Prostate gland (tissue), 2 donors: ENCODE measurements around the gene STK38L.

Experiments used
- POLR2AphosphoS5 ChIP-seq: sonication (generic); formaldehyde crosslinking; IDR thresholded peaks from one replicate; pipeline ENCODE4 v1.6.1; 2017; ENCODE audit warnings: antibody characterized with exemption
- TF ChIP-seq, protein P1 (sequence below), 4 experiments: fragments of 200-600 bp in 2 of 4; fragments of 450-650 bp in 2 of 4; sonication (generic) in 2 of 4; IDR thresholded peaks; 1 replicate in 3 of 4; 2 replicates in 1 of 4; pipeline ENCODE4 v1.5.1; 2016 to 2019; ENCODE audit warnings: antibody characterized with exemption in 4 of 4, mild to moderate bottlenecking in 2 of 4, moderate library complexity in 2 of 4

DNA sequence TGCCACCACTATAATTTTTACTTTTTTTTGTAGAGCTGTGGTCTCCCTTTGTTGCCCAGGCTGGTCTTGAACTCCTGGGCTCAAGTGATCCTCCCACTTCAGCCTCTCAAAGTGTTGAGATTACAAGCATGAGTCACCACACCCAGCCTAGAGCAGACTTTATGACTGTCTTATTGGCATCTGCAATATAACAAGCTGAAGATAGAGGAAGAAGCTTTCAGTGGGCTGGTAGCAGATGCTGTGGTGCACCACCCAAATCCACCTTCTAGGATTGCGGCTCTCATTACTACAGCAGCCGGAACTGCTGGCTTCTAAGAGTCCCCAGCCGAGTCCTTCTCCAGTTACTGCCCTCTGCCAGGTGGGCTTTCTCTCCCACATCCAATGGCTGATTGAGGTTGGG, 7.6 kb upstream of the STK38L start:
- TF ChIP-seq POLR2AphosphoS5: no peak
- TF ChIP-seq, protein P1, sequence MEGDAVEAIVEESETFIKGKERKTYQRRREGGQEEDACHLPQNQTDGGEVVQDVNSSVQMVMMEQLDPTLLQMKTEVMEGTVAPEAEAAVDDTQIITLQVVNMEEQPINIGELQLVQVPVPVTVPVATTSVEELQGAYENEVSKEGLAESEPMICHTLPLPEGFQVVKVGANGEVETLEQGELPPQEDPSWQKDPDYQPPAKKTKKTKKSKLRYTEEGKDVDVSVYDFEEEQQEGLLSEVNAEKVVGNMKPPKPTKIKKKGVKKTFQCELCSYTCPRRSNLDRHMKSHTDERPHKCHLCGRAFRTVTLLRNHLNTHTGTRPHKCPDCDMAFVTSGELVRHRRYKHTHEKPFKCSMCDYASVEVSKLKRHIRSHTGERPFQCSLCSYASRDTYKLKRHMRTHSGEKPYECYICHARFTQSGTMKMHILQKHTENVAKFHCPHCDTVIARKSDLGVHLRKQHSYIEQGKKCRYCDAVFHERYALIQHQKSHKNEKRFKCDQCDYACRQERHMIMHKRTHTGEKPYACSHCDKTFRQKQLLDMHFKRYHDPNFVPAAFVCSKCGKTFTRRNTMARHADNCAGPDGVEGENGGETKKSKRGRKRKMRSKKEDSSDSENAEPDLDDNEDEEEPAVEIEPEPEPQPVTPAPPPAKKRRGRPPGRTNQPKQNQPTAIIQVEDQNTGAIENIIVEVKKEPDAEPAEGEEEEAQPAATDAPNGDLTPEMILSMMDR (IDR thresholded peaks at IDR 0.05): no peak
